ENCODE measurements around the gene SLC45A2. TPM values are rescaled to one million over a fixed set of nuclear protein-coding genes. Genes with fewer than 3 reads are reported as not detected.

Gene SLC45A2, protein sequence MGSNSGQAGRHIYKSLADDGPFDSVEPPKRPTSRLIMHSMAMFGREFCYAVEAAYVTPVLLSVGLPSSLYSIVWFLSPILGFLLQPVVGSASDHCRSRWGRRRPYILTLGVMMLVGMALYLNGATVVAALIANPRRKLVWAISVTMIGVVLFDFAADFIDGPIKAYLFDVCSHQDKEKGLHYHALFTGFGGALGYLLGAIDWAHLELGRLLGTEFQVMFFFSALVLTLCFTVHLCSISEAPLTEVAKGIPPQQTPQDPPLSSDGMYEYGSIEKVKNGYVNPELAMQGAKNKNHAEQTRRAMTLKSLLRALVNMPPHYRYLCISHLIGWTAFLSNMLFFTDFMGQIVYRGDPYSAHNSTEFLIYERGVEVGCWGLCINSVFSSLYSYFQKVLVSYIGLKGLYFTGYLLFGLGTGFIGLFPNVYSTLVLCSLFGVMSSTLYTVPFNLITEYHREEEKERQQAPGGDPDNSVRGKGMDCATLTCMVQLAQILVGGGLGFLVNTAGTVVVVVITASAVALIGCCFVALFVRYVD
- total RNA-seq = not detected in 2 replicates

DNA sequence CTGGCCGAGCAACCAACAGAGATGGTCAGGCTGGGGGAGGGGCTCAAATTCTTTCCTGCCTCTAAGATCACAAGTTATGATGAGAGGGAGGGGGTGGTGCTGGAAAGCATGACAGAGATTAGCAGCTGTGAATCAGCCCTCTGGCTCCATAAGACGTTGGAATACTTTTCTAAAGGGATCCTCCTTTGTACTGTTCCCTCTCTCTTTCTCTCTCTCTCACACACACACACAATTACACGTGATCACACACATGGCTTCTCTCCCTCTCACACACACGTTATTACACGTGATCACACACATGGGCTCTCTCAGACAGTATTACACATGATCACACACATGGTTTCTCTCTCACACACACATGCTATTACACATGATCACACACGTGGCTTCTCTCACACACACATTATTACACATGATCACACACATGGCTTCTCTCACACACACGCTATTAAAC lies at the start of gene SLC45A2:
SLC45A2 (minus strand) TSS at position 23 of the 454 bp plus-strand sequence. CDS start 110 bp downstream, outside the sequence.

DNA sequence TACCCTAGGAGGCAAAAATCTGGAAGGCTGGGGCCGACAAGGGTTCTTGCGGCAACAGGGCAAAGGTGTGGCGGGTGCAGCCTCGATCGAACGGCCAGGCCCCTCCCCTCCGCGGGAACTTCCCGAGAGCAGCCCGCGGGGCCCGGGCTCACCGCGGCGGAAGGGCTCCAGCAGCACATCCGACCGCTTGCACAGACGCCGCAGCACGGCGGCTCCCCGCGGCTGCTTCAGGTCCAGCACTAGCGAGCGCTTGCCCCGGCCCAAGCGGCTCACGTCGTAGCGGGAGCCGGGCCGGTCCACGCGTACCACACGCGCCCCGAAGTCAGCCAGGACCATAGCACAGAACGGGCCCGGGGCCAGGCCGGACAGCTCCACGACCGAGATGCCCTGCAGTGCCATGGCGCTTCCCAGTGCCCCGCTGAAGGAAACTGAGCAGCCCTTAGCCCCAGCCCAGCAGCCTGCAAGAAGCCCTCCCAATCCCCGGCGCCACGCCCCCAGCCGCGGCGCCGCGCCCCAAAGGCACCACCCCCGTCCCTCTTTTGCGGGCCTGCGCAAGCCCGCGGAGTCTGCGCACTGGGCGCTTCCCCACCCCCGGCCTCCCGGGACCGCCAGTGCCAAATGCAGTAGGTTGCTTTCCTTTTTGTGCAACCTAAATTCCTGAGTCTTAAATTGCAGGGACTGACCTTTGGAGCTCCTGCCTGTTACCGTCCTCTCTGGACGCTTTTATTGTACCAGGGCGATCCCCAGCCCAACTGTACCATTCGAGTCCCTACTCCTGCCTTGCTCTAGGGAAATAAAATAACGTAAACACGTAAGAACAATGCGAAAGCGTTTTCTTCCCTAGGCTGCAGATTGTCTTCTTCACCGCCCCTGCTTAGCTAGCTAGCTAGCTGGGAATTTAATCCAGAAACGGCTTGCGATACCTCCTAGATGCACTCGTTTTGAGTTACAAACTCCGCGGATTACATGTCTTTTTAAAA lies 23.4 kb upstream of the SLC45A2 start, which contains the start of gene AMACR:
AMACR (minus strand) TSS at position 430 of the 980 bp plus-strand sequence; CDS start at position 399, 31 bp downstream.

DNA sequence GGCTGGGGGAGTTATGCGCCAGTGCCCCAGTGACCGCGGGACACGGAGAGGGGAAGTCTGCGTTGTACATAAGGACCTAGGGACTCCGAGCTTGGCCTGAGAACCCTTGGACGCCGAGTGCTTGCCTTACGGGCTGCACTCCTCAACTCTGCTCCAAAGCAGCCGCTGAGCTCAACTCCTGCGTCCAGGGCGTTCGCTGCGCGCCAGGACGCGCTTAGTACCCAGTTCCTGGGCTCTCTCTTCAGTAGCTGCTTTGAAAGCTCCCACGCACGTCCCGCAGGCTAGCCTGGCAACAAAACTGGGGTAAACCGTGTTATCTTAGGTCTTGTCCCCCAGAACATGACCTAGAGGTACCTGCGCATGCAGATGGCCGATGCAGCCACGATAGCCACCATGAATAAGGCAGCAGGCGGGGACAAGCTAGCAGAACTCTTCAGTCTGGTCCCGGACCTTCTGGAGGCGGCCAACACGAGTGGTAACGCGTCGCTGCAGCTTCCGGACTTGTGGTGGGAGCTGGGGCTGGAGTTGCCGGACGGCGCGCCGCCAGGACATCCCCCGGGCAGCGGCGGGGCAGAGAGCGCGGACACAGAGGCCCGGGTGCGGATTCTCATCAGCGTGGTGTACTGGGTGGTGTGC lies 48.0 kb downstream of the SLC45A2 start, which contains the start of gene RXFP3:
RXFP3 (plus strand) TSS at position 6 of the 636 bp plus-strand sequence; CDS start at position 361, 355 bp downstream.

Other genes with a start within 250 kb of the SLC45A2 start
- gene ADAMTS12, start 92.7 kb downstream of the SLC45A2 start, total RNA-seq = 20.2 and 20.8 TPM in 2 replicates
- not detected in 2 replicates for gene RXFP3, start 48.3 kb downstream of the SLC45A2 start, total RNA-seq
- 9.5 and 12.7 TPM in 2 replicates for gene AMACR, start 23.4 kb upstream of the SLC45A2 start, total RNA-seq
- 0.31 and 0.78 TPM in 2 replicates for gene C1QTNF3, start 58.5 kb upstream of the SLC45A2 start, total RNA-seq